HG03064 (cell line): ENCODE measurements around the gene ST8SIA6.

Experiments used
- ATAC-seq: cut with Tn5 transposase; IDR thresholded peaks from one replicate; pipeline ENCODE4 v1.9.1; 2021; ENCODE audit warnings: low read depth; ENCODE audit not compliant: unreplicated experiment

ST8SIA6 gene

GRCh38 chr10:17278607-17279240, 175.7 kb downstream of the ST8SIA6 start:
- no peak for ATAC-seq

- no peak for ATAC-seq
Measured at GRCh38 chr10:17276756-17277424, 177.5 kb downstream of the ST8SIA6 start.

- no peak for ATAC-seq
Measured at GRCh38 chr10:17273403-17273802, 181.0 kb downstream of the ST8SIA6 start.

- no peak for ATAC-seq
Measured at GRCh38 chr10:17272648-17273047, 181.7 kb downstream of the ST8SIA6 start.
